RCC 7860 (cell line): ENCODE data around the gene TRIO.

Experiments
- DNase-seq: peaks from one replicate; pipeline ENCODE4 v3.0.0-alpha.2; 2015; ENCODE audit warnings: low spot score
- FAIRE-seq: peaks from 2 replicates; lab custom pipeline; 2012; peaks lifted over from hg19 to GRCh38; lab: Jason Lieb, UNC

TRIO gene

DNA sequence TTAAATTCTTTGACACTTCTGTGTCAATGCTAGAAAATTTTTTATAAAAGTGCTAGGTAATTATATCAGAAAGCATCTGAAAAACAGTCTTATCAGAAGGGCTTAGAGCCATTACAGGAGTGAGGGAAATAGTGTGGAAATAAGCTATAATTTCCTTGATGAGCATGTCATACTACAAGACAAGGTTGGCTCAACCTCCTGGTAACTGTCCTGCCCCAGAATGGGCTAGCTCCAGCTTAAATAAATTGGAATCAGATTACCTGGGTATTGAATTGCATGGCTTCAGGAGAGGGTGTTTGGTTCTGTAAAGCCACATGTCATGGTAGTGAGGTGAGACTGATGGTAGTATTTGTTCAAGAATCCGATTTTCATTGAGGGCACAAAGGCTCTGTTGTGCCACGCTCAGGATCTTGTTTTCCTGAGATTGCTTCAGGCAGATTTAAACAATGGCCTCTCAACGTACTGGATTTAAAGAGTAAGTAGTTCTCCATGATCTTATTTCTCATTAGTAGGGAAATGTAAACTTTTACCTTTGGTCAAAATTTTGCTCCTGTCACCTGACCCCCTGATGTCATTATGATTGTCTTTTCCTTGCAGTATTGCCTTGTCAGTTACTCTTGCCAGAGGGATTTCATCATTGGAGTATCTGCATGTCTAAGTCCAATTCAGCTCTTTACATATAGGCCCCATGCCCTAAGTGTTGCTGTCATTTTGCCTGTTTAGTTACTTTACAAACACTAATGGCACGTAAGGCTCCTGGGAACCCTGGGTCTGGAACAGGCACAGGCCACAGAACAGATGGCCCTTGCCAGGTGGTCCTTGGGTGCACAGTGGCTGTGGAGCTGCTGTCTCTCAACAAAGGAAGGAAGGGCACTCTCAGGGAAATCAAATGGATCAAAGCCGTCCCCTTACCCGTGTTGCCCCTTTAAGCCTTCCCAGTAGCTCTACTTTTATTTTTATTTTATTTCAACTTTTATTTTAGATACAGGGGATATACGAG lies 21.3 kb downstream of the TRIO start:
- FAIRE-seq, result no peak
- no peak for DNase-seq

DNA sequence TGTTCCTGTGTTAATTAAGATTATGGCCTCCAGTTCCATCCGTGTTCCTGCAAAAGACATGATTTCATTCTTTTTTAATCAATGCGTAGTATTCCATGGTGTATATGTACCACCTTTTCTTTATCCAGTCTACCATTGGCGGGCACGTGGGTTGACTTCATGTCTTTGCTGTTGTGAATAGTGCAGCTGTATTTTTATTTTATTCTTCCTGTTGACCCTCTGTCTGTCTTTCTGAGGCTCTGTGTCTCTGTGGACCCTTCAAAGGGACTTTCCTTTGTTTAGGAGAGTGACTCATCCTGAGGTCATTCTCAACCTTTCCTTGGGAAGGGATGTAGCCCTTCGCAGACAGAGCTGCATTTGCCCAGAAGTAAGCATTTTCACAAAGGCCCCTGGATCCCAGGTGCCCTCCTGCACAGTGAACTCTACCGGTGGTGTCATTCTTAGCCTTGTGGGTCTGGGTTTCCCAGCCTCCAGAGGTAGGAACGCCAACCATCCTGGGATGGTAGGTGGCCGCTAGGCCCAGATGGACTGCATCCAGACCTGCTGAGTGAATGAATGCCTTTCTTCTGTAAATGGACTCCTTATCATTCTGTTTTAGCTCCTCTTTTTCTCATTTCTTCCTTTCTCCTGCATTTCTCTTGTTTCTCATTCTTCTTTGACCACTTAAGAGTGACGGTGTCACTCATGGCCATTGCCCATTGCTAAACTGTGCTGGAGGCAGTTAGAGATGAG lies 22.4 kb downstream of the TRIO start:
- FAIRE-seq (peak; percentile 95), DNase-seq (peak; percentile 94)

DNA sequence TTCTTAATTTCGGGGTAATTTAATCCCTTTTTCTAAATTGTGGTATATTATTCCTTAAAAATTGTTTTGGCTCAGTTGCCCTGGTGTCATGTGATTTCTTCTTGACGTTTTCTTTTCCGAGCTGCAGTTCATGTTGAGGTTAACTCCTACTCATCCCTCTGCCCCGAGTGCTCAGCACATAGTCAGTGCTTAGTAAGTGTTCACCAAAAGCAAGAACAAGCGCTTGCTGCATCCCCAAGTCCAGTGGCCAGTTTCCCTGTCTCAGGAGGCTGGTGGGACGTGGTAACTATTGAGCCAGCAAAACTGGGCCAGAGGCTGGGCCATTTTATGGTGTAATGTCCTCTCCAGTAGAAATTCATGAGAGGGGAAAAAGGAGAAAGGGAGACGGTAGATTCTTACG lies 23.3 kb downstream of the TRIO start:
- DNase-seq (no peak), FAIRE-seq (no peak)

DNA sequence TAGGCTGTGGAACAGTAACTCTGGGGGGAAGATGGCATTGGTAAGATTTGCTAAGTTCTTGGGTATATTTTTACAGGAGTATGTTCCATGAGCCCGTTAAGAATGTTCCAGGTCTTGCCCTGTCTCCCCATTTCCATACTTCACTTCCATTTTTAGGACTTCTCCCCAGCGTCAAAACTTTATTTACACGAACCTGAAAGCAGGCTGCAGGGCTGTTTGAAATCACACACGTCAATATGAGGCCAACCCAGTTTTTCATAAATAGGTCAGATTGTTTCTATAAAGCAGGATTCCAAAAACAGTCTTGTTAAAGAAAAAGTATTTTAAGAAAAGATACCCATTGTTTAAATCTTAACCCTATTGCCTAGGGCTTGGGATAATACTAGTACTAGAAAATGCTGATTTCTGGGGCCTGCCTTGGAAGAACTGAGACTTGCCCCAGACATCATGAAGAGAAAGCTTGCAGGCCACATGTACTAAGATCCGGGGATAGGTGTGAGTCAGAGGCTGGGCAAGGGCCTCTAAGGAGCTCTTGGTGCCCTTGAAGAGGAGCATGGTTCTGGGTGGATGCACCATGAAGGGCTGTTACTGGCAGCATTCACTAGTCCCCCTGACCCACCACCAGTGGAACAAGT lies 24.2 kb downstream of the TRIO start:
- FAIRE-seq (peak; percentile 84), DNase-seq (peak; percentile 82)

DNA sequence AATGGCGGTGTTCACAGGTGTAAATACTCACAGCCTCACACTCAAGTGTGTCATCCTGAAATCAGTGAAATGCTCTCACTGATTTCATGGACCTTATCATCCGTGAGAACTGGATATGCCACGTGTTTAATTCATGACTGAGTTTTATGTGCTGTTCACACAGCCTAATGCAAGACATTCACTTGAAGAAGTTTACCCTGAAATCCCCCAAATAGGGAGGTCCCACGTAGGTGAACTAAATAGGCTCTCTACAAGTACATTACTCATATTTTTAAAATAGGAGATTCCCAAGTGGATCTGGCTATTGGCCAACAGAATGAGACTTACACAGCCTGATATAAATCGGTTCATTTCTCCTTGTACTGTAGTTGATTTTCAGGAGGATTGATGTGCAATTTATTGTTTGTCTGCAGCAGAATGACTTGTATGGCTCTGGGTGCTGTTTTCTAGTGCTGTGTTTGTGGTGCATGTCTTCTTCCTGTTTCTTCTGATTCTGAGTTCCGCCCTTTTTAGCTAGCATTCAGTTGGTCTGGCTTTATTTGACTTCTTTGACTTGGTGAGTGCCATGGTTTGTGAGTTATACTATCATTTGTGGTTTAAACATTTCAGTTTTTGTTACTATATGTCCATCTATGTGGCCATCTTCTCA lies 25.1 kb downstream of the TRIO start:
- FAIRE-seq (peak; percentile 58), DNase-seq (no peak)

DNA sequence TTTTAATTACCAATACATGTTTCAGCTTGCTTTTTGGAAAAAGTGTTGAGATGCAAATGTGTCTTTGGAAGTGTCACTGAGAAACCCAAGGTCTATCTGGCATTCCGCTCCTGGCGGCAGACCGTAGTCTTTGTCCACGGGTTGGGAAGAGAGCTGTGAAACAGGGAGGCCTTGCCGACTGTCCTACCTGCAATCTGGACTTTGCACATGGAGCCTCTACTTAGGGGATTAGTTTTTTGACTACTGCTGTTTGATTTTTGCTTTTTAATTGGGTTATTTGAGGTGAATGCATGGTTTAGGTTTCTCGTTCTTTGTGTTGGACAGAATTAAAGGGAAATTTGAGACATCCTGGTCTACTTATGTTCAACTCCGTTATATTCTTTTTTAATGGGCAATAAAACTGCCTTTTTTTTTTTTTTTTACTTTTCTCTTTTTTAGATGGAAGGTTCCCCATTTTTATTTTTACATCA lies 25.7 kb downstream of the TRIO start:
- FAIRE-seq, result no peak
- DNase-seq, result no peak

DNA sequence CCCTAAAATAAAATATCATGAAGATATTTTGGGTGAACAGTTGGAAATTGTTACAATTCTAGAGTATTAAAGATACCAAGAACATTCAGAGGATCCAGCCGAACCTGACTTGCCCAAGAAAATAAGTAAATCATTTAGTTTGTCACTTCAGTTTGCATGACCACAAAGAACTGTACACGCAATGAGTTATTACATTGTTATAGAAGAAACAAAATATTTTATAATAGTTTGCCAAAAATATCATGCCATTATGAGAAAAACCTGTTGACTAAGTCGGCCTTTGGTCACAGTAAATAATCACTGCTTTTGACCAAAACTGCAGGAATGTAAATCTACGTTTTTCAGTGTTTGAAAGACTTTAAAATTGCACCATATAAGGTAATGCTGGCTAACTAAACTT lies 27.9 kb downstream of the TRIO start:
- DNase-seq (no peak), FAIRE-seq (no peak)

DNA sequence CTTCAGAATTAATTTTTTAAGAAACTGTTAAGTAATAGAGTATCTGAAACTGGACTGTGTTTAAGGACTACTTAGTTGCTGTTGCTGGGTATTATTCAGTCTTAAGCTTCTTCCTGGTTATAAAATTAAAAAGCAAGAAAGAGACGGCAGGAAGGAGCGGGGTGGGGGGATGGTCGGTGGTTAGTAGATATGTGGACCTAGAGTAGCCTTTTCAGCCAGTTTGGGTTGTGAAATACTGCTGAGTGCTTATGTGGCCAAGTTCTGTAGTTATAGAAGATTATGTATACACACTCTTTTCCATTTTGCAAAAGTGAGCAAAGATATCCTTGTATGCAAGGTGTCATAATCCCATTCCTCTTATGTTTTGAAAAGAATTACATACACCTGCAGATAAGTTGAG lies 28.5 kb downstream of the TRIO start:
- DNase-seq, result no peak
- no peak for FAIRE-seq

DNA sequence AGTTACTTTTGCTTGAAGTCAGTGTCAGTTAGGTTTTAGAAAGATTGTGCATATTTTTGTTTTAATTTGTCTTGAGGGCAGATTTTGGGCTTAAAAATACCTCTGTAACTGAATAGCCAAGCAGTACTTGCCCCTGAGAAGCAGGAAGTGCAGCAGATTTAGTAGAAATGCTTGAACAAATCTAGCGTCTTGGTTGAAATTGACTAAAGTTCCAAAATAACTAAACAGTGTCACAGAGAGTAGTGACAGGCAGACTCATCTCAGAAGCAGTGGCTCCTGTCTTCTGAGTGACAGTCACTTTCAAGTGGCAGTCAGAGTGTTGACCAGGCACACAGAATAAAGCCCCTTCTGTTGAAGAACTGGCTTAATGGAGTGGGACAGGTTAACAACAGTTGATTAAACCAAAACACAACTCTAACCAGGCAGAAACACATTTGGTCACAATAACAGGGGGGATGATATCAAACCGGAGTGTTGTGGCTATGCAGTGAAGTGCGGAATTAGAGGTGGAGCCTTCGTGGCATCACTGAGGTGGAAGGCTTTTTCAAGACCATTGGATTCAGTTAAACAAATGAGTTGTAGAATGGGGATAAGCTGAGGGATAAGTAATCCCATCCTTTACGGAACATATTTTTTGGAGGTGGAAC lies 29.1 kb downstream of the TRIO start:
- FAIRE-seq (no peak), DNase-seq (no peak)

DNA sequence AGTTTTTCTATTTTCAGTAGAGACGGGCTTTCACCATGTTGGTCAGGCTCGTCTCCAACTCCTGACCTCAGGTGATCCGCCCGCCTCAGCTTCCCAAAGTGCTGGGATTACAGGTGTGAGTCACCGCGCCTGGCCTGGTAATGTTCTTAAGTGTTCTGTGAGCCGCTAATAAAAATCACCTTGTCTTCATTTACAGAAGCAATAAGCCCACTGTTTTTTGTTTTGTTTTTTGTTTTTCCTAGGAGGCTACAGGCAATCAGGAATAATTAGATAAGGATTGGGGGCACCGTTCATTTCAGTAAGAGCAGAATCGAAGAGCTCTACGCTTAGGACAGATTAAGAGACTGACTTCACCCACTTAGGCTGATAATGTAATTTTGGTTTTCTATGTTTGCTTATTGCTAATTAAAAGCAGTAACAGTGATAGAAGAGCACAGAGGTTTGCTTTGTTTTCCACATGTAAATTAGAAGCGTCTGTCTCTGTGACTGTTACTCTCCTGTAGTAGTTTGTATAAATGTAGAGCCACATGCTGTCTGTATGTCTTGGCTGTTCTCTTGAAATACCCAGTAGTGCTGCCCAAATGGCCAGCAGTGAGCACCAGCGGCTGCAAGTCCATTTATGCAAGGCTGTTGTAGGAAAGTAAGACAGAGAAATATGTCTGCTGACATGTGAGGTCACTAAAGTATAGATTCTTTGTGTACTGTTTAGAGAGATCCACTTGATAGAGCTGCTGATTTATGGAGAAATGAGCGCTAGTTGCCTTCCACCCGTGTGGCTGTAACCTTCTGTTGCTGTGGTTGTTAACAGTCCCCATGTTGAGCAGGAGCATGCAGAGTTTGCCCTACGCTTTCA lies 30.5 kb downstream of the TRIO start:
- DNase-seq (no peak), FAIRE-seq (no peak)

DNA sequence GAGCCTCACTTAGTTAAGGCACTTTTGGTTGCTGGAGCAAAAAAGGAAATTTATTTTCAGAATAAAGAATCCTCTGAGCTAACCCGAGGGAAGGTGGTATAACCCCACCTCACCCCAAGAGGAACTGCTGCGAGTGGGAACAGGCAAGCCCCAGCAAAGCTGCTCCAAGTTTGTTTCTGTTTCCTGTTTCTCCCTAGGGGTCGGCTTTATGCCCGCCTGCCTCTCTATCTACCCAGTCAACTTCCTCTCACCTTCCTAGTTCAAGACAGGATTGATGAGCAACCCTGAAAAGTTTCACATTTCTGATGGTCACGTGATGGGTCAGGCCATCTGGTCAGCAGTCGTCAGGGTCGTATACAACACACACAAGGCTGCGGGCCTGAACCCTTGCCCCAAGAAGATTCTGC lies 31.1 kb downstream of the TRIO start:
- peak; percentile 51 for FAIRE-seq
- peak; percentile 70 for DNase-seq

DNA sequence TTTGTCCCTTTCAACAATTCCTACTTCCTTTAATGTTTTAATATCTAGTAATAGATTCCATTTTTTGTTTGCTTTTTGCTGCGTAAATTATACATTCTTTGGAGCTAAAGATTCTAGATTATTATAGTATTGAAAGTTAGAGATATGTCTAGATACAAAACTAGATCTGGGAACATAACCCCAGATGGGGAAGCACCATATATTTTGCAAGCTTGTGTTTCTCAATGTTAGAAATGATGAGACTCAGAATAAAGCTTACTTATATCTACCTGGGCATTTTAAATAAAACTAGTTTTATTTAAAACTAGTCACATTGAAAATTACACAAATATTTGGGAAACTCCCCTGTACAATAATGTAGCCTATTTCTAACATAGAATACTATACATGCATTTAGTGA lies 32.2 kb downstream of the TRIO start:
- DNase-seq (no peak), FAIRE-seq (no peak)

DNA sequence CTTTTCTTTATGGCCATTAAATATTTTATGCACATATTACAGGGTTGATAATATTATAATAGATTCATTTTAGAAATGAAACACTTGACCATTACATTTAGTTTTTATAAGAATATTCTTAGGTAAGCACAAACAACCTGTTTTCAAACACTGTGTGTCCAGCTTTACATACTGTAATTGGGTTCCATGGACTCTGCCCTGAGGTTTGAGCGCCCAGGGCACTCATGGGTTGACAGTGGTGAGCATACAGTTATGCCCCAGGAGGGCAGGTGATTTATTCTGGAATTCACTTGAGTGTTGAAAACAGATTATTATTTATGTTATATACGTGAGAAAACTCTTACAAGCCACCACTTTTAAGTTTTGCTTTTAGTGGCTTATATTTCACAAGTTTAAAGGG lies 33.7 kb downstream of the TRIO start:
- no peak for DNase-seq
- FAIRE-seq, result no peak

DNA sequence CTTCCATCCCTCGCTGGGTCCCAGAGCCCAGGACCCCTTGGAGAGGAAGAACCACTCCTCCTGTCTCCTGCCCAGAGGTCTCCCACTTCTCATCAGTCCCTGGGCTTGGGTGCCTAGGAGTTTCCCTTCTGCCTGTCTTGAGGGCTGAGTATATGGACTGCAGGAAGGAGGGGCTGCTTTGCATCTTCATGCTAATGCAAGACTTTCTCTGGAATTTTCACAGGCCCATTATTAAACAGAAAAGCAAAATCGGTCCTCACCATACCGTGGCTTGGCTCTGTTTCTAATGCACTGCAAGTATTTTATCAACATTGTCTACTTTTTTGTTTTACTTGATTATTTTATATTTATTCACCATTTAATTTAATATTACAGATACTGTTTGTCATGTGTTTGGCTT lies 34.5 kb downstream of the TRIO start:
- no peak for DNase-seq
- no peak for FAIRE-seq

DNA sequence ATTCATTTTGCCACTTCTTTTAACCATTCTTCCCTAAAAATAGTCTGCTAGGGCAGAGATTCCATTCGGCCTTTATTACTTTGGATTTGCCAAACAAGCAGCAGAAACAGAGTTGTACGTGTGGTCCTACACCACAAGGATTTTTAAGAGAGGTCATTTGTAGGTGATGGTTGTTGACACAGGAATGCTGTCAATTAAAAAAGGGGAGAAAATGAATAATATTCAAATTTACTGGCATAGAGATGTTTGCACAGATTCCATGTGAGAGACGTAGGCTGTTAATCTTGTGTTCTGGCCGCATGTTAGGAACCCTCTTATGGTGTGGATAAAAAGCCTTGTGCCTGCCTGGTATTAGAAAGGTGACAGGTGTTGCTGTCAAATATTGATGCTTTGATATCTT lies 34.9 kb downstream of the TRIO start:
- peak; percentile 46 for FAIRE-seq
- no peak for DNase-seq

DNA sequence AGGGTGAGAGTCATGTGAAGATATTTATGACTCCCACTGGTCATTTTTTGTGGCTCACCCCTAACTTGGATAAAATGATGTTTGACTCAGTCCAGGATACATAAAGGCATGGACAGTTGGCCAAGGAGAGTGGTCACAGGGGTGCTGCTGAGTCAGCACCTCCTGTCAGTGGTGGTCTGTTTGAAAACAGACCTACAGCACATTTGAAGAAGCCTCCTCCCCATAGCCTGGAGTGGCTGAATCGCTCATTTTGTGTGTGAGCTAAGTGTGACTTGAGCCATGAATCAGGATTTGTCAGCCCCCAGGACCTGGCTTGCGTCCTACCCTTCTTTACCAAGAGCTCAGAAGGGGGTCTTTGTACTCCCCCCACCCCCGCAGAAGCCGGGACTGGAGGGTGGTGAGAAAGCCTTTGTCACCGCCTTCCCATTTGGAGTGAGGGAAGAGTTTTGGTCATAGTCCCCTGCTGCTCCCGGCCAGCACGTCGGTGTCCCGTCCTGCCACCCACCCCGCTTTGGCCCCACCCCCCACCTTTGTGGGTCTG lies 35.6 kb downstream of the TRIO start:
- FAIRE-seq, result peak; percentile 99
- peak; percentile 100 for DNase-seq

DNA sequence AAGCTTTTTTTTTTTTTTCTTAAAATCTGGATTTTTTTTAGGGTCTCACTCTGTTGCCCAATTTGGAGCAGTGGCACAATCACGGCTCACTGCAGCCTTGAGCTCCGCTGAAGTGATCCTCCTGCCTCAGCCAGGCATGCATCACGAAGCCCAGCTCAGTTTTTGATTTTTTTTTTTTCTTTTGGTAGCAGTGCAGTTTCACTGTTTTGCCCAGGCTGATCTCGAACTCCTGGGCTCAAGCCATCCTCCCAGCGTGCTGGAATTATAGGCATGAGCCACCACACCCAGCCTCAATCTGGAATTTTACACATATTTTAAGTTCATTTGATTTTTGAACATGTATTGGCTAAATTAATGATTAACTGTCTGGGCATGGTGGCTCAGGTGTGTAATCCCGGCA lies 36.3 kb downstream of the TRIO start:
- DNase-seq, result no peak
- FAIRE-seq, result no peak

DNA sequence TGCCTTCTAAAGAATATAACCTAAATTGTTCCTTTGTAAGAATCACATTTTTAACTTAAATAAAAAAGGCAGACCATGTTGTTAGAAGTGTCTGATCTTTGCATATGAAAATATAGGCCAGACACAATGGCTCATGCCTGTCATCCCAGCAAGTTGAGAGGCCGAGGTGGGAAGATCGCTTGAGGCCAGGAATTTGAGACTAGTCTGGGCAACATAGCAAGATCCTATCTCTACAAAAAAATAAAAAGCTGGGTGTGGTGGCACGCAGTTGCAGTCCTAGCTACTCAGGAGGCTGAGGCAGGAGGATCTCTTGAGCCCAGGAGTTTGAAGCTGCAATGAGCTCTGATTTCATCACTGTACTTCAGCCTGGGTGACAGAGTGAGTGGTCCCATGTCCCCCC lies 37.3 kb downstream of the TRIO start:
- no peak for DNase-seq
- FAIRE-seq, result no peak

DNA sequence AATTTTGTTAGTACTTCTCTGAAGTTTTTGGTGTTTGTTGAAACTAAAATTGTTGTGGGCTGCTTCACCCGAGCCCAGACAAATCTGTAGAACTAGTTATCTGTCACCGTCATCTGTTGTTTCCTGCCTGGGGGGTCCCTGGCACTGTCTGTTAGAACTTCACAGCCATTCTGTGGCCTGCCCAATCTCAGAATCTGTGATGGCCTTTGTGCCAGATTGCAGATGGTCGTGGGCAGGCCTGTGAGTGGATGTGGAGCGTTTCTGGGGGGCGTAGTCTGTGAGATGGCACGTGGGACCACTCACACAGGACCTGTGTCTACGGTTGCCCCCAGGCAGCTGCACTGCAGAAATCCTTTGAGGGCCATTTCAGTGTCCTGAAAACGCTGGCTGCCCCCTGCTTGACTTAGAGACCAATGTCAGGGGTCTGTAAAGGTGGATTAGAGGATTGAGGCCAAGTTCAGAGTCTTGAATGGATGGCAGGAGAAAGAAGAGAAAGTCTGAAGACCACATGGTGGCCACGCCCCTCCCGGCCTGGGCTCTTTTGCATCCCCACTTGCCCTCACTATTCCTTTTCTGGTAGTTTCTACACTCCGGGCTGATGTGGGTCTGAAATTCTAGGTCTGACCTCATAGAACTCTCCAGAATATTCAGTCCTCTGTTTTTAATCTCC lies 38.3 kb downstream of the TRIO start:
- FAIRE-seq (no peak), DNase-seq (no peak)
